Astrocyte of the cerebellum (primary cell): Measurements from ENCODE around the gene ART1.

ENCODE experiments used
- DNase-seq: peaks from one replicate; pipeline ENCODE4 v3.0.0-alpha.2; 2011; ENCODE audit warnings: low read depth
- H3K4me3 ChIP-seq: 2 replicates; pipeline ENCODE4 v1.5.1; 2011; ENCODE audit warnings: mild to moderate bottlenecking, low read depth, low read length, moderate library complexity
- CTCF ChIP-seq: IDR thresholded peaks from 2 replicates; pipeline ENCODE4 v1.5.1; 2012; ENCODE audit warnings: low read length, low read depth, moderate library complexity, mild to moderate bottlenecking; ENCODE audit errors: missing control alignments
- in situ Hi-C: cut with HindIII; loops from 2 replicates; pipeline ENCODE4 v1.10.0; 2017; ENCODE audit warnings: low sequenced_read_pairs

The ART1 gene

GRCh38 chr11:3611976-3612678, 32.8 kb upstream of the ART1 start:
- in situ Hi-C loops, result no loop called here
- no peak overlapping the region for H3K4me3 ChIP-seq
- DNase-seq, result no peak
- TF ChIP-seq CTCF, result no peak

- no peak overlapping the region for H3K4me3 ChIP-seq
- in situ Hi-C loops, result no loop called here
- no peak for TF ChIP-seq CTCF
- no peak for DNase-seq
These were observed 30.8 kb upstream of the ART1 start for GRCh38 chr11:3613998-3614741.

GRCh38 chr11:3614742-3615171, 30.2 kb upstream of the ART1 start:
- no peak for DNase-seq
- no peak overlapping the region for H3K4me3 ChIP-seq
- in situ Hi-C loops, result no loop called here
- TF ChIP-seq CTCF, result no peak

GRCh38 chr11:3615998-3616397, 28.9 kb upstream of the ART1 start:
- TF ChIP-seq CTCF, result no peak
- in situ Hi-C loops, result no loop called here
- DNase-seq, result no peak
- no peak overlapping the region for H3K4me3 ChIP-seq

DNA sequence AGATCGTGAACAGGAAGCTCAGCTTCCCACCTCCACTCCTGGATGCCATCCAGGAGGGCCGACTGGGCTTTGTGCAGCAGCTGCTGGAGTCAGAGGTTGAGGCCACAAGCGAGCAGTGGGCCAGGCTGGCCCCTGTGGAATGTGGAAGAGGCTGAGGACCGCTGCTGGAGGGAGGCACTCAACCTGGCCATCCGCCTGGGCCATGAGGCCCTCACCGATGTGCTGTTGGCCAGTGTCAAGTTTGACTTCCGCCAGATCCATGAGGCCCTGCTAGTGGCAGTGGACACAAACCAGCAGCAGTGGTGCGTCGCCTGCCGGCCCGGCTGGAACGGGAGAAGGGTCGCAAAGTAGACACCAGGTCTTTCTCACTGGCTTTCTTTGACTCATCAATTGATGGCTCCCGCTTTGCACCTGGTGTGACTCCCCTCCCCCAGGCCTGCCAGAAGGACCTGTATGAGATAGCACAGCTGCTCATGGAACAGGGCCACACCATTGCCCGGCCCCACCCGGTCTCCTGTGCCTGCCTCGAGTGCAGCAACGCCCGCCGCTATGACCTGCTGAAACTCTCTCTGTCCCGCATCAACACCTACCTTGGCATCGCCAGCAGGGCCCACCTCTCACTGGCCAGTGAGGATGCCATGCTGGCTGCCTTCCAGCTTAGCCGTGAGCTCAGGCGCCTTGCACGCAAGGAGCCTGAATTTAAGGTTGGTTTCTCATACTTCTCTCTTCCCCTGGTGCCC, 28.0 kb upstream of the ART1 start:
- DNase-seq, result no peak
- no peak for TF ChIP-seq CTCF
- H3K4me3 ChIP-seq, result no peak overlapping the region
- in situ Hi-C loops, result no loop called here

- no peak overlapping the region for H3K4me3 ChIP-seq
- DNase-seq, result no peak
- no peak for TF ChIP-seq CTCF
- in situ Hi-C loops, result no loop called here
These were observed 26.9 kb upstream of the ART1 start for GRCh38 chr11:3617990-3618389.
